ENCODE data around the gene GSG1L.

The GSG1L gene

GRCh38 chr16:28090646-28091377 is 27.3 kb upstream of the GSG1L start:
- no peak overlapping the region for H3K27ac ChIP-seq
- TF ChIP-seq ZFX (IDR thresholded peaks at IDR 0.05): no peak
- TF ChIP-seq, protein P1, sequence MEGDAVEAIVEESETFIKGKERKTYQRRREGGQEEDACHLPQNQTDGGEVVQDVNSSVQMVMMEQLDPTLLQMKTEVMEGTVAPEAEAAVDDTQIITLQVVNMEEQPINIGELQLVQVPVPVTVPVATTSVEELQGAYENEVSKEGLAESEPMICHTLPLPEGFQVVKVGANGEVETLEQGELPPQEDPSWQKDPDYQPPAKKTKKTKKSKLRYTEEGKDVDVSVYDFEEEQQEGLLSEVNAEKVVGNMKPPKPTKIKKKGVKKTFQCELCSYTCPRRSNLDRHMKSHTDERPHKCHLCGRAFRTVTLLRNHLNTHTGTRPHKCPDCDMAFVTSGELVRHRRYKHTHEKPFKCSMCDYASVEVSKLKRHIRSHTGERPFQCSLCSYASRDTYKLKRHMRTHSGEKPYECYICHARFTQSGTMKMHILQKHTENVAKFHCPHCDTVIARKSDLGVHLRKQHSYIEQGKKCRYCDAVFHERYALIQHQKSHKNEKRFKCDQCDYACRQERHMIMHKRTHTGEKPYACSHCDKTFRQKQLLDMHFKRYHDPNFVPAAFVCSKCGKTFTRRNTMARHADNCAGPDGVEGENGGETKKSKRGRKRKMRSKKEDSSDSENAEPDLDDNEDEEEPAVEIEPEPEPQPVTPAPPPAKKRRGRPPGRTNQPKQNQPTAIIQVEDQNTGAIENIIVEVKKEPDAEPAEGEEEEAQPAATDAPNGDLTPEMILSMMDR (conservative IDR thresholded peaks at IDR 0.05): no peak; the same call in 1 of the 2 replicates

DNA sequence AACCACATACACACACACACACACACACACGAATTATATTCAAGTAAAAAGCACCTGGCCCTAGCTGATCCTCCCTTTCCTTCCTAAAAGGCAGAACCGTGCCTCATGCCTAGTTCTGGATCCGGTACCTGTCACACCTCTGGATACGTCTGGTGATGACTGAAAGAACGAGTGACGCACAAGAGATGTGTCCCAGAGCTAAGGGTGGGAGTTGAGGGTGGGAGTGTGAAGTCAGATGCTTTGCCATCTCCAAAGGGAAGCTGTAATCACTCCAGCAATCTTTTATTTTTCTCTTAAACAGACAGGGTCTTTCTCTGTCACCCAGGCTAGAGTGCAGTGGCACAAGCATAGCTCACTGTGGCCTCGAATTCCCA is 26.5 kb upstream of the GSG1L start:
- no peak overlapping the region for H3K27ac ChIP-seq
- TF ChIP-seq, protein P1 (conservative IDR thresholded peaks at IDR 0.05): no peak
- no peak for TF ChIP-seq ZFX (IDR thresholded peaks at IDR 0.05)

DNA sequence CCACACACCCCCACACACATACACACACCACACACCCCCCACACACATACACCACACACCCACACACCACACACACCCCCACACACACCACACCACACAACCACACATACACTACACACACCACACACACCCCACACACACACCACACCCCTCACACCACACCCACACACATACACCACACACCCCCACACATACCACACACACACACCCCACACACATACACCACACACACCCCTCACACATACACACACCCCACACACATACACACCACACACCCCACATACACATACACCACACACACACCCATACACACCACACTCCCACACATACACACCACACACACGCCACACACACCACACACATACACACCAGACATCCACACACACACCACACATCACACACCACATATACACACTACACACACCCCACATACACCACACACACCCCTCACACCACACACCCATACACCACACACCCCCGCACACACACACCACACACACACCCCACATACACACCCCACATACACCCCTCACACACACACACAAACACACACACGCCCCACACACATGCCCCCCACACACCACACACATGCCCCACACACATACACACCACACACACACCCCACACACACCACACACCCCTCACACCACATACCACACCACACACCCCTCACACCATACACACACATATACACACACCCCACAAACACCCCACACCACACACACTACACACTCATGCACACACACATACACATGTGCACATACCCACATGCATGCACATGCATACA is 25.9 kb upstream of the GSG1L start:
- no peak for TF ChIP-seq ZFX (IDR thresholded peaks at IDR 0.05)
- TF ChIP-seq, protein P1 (conservative IDR thresholded peaks at IDR 0.05): no peak
- no peak overlapping the region for H3K27ac ChIP-seq

GRCh38 chr16:28087675-28088300 is 24.3 kb upstream of the GSG1L start:
- TF ChIP-seq ZFX (IDR thresholded peaks at IDR 0.05): no peak
- TF ChIP-seq, protein P1 (conservative IDR thresholded peaks at IDR 0.05): no peak
- no peak overlapping the region for H3K27ac ChIP-seq

- no peak overlapping the region for H3K27ac ChIP-seq
- TF ChIP-seq, protein P1 (conservative IDR thresholded peaks at IDR 0.05): no peak
- no peak for TF ChIP-seq ZFX (IDR thresholded peaks at IDR 0.05)
These were observed 23.7 kb upstream of the GSG1L start for GRCh38 chr16:28087140-28087660.

GRCh38 chr16:28086186-28087139 is 22.9 kb upstream of the GSG1L start:
- TF ChIP-seq, protein P1 (conservative IDR thresholded peaks at IDR 0.05): no peak
- TF ChIP-seq ZFX (IDR thresholded peaks at IDR 0.05): no peak
- H3K27ac ChIP-seq: no peak overlapping the region

All from C4-2B (cell line).